Measurements from ENCODE around the gene UGT1A8.

UGT1A8 gene

DNA sequence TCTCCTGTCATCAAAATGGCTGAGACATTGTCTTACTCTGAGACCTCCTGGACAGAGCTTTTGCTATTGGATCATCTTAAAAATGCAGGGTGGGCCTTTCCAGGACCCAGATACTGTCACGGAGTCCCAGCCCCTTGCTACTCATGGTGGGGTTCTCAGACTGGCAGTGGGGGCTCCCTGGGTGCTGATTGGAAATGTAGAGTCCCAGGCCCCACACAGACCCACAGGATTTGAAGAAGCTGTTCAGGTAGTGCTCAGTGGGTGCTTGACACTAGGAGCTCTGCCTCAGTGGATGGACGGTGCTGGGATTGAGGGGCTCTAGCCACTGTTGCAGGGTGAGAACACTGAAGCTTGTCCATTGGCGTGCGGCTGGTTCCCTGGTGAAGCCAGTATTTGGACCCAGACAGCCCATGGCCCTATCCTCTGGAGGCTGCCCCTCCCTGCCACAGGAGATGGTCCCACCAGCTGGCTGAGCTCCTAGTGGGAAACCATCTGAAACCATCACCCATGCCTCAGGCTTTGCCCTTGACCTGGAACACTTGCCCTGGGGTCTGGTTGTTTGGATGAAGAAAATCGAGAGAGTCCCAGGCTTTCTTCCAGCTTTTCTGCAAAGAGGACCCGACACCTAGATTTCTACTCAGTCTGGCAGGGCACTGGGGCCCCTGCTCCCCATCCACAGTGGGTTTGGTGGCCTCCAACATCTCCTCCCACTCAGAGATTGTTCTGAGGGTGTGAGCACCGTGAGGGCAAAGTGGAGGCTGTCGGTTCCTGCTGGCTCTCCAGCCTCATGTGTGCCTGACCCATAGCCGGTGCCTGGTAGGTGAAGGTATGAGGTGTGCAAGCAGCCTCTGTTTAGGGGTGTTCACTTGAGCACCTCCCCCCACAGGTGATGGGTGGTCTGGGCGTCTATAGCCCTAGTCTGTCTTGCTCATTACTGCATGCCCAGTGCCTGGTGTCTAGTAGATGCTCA, 190.8 kb downstream of the UGT1A8 start:
- DNase-seq (ENCODE audit: low read depth) = no peak
- TF ChIP-seq, protein P1, sequence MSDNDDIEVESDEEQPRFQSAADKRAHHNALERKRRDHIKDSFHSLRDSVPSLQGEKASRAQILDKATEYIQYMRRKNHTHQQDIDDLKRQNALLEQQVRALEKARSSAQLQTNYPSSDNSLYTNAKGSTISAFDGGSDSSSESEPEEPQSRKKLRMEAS (IDR thresholded peaks at IDR 0.05; ENCODE audit: low read depth, low read length) = no peak
- TF ChIP-seq POLR2A (IDR thresholded peaks at IDR 0.05; ENCODE audit: extremely low read depth, insufficient read length) (no peak), MYC (IDR thresholded peaks at IDR 0.05; ENCODE audit: low read depth, low read length) (no peak)
- TF ChIP-seq, protein P2, sequence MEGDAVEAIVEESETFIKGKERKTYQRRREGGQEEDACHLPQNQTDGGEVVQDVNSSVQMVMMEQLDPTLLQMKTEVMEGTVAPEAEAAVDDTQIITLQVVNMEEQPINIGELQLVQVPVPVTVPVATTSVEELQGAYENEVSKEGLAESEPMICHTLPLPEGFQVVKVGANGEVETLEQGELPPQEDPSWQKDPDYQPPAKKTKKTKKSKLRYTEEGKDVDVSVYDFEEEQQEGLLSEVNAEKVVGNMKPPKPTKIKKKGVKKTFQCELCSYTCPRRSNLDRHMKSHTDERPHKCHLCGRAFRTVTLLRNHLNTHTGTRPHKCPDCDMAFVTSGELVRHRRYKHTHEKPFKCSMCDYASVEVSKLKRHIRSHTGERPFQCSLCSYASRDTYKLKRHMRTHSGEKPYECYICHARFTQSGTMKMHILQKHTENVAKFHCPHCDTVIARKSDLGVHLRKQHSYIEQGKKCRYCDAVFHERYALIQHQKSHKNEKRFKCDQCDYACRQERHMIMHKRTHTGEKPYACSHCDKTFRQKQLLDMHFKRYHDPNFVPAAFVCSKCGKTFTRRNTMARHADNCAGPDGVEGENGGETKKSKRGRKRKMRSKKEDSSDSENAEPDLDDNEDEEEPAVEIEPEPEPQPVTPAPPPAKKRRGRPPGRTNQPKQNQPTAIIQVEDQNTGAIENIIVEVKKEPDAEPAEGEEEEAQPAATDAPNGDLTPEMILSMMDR (IDR thresholded peaks at IDR 0.05; ENCODE audit: low read depth, low read length) = no peak

DNA sequence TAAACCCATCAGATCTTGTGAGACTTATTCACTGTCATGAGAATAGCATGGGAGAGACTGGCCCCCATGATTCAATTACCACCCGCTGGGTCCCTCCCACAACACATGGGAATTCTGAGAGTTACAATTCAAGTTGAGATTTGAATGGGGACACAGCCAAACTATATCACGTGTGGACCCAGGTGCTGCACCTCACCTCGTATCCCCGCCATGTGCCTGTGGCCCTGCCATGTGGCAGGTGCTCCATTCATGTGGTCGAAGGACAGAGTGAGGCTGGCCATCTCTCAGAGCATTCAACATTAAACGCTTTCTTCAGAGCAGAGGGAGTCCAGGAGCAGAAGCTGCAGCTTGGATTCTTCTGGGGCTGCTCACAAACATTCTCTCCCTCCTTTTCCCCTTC, 193.0 kb downstream of the UGT1A8 start:
- no peak for DNase-seq (ENCODE audit: low read depth)
- no peak for TF ChIP-seq MYC (IDR thresholded peaks at IDR 0.05; ENCODE audit: low read depth, low read length)
- TF ChIP-seq POLR2A (IDR thresholded peaks at IDR 0.05; ENCODE audit: extremely low read depth, insufficient read length) = no peak
- TF ChIP-seq, protein P1 (IDR thresholded peaks at IDR 0.05; ENCODE audit: low read depth, low read length) = no peak
- TF ChIP-seq, protein P2 (IDR thresholded peaks at IDR 0.05; ENCODE audit: low read depth, low read length) = no peak
- H3K4me3 ChIP-seq (ENCODE audit: low read depth, low read length) = no peak overlapping the region

More for the DNA sequence above, 190.8 kb downstream of the UGT1A8 start:
- H3K4me3 ChIP-seq (ENCODE audit: low read depth, low read length) = no peak overlapping the region

DNA sequence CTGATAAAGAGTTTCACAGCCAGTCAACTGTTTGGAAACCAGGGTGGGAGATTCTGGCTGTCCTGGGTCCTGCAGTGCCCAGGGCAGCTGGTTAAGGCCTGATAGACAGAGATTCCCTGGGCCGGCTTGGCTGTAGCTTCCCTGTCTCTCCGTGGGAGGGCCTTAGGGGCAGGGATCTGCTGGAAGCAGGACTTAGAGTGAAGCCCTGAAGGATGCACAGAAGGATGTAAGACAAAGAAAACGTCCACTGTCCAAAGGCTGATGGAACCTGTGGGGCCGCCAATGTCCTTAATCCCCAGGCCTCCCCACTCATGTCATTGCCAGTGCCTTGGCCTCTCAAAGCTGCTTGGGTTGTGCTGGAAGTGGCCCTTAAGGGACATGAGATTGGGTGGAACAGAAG, 193.7 kb downstream of the UGT1A8 start:
- no peak overlapping the region for H3K4me3 ChIP-seq (ENCODE audit: low read depth, low read length)
- DNase-seq (ENCODE audit: low read depth) = no peak
- TF ChIP-seq, protein P1 (IDR thresholded peaks at IDR 0.05; ENCODE audit: low read depth, low read length) = no peak
- TF ChIP-seq, protein P2 (IDR thresholded peaks at IDR 0.05; ENCODE audit: low read depth, low read length) = no peak
- no peak for TF ChIP-seq MYC (IDR thresholded peaks at IDR 0.05; ENCODE audit: low read depth, low read length)
- no peak for TF ChIP-seq POLR2A (IDR thresholded peaks at IDR 0.05; ENCODE audit: extremely low read depth, insufficient read length)

DNA sequence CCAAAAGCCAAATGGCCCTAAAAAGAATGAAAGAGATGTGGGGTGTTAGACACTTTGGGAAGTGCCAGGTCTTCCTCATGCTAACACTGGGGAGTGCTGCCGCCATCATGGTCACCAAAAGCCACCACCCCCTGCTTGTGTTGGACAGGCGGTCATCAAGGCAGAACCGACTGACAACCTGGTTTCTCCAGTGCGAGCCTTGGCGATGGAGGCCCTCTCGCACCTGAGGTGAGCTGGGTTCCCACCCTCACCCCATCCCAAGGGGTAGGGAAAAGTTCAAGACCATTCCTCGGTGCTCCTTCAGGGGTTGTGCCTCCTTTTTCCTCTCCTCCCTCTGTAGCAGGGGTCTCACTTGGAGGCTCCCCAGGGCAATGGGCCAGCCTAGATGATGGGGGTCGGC, 194.3 kb downstream of the UGT1A8 start:
- no peak overlapping the region for H3K4me3 ChIP-seq (ENCODE audit: low read depth, low read length)
- no peak for DNase-seq (ENCODE audit: low read depth)
- TF ChIP-seq MYC (IDR thresholded peaks at IDR 0.05; ENCODE audit: low read depth, low read length) (no peak), POLR2A (IDR thresholded peaks at IDR 0.05; ENCODE audit: extremely low read depth, insufficient read length) (no peak)
- TF ChIP-seq, protein P2 (IDR thresholded peaks at IDR 0.05; ENCODE audit: low read depth, low read length) = no peak
- TF ChIP-seq, protein P1 (IDR thresholded peaks at IDR 0.05; ENCODE audit: low read depth, low read length) = no peak

DNA sequence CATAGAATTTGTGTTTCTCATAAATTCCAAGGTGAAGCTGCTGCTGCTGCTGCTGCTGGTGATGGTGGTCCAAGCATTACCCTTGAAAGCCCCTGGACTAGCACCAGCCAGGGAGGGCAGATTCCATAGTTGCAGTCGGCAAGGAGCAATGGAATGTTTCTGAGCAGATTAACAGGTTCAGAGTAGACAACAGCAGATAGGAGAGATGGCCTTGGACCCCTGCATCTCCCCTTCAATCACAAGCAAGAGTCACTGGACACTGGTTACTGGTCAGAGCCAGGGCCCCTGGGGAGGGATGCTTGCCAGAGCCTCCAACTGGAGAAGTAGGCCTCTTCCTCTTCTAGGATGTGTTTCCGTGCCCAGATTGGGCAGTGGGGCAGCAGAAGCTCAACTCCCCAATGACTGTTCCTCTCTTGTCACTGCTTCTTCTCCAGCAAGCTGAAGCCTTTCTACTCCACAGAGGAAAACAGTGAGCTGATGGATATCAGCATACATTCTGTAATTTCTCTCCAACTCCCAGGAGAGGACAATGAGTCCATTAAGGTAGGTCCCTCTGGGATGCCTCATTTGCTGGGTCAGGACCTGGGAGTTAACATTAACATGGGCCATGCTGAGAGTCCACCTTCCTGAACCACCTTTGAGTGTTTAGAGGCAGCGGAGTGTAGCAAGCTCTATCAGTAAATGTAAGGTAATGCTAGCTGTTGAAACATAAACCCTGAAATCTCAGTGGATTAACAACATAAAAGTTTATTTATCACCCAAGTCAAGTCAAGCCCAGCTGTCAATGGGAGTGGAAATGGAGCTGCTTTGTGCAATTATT, 196.0 kb downstream of the UGT1A8 start:
- H3K4me3 ChIP-seq (ENCODE audit: low read depth, low read length) = no peak overlapping the region
- TF ChIP-seq MYC (IDR thresholded peaks at IDR 0.05; ENCODE audit: low read depth, low read length) = no peak
- TF ChIP-seq, protein P1 (IDR thresholded peaks at IDR 0.05; ENCODE audit: low read depth, low read length) = no peak
- no peak for TF ChIP-seq POLR2A (IDR thresholded peaks at IDR 0.05; ENCODE audit: extremely low read depth, insufficient read length)
- TF ChIP-seq, protein P2 (IDR thresholded peaks at IDR 0.05; ENCODE audit: low read depth, low read length) = no peak
- DNase-seq (ENCODE audit: low read depth) = no peak
